ENCODE data around the gene GRIK1.

DNA sequence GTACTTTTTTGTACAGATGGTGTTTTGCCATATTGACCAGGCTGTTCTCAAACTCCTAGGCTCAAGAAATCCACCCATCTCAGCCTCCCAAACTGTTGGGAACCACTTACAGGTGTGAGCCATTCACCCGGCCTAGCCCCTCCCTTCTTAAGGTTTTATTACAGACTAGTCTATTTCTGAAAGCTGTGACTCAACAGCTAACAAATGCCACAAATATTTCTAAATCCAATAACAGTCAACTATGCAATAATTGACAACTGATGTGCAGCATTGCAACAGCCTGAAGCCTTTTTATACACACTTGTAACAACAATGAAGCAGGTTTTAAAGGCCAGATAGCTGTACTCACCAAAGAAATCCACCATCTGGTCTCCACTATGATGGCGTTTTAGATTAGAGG lies 51.4 kb downstream of the GRIK1 start:
- no peak for TF ChIP-seq CTCF (conservative IDR thresholded peaks at IDR 0.05; ENCODE audit: low read length)
- no peak for TF ChIP-seq EZH2phosphoT487 (IDR thresholded peaks at IDR 0.05; ENCODE audit: borderline replicate concordance)

Data from Loucy (cell line).